Hepatocyte (in vitro differentiated cells): ENCODE results near the gene SLC19A1. TPM values are rescaled to one million over a fixed set of nuclear protein-coding genes. Genes with fewer than 3 reads are reported as not detected.
A peak's percentile ranks its signal among the peaks of the same experiment; 100 is the strongest.

ENCODE experiments used
- DNase-seq: peaks from one replicate; pipeline ENCODE4 v3.0.0-alpha.2; 2016; ENCODE audit warnings: low spot score
- H2AFZ ChIP-seq: fragments of 200-600 bp; sonication (generic); 2 replicates; pipeline ENCODE4 v1.6.0; 2016; ENCODE audit warnings: antibody characterized with exemption, mild to moderate bottlenecking
- H3K27ac ChIP-seq: fragments of 200-600 bp; sonication (generic); 2 replicates; pipeline ENCODE4 v1.5.1; 2016; ENCODE audit warnings: mild to moderate bottlenecking
- H3K27me3 ChIP-seq: fragments of 200-600 bp; sonication (generic); 2 replicates; pipeline ENCODE4 v1.6.1; 2016
- H3K36me3 ChIP-seq: fragments of 200-600 bp; sonication (generic); replicated peaks from 2 replicates; pipeline ENCODE4 v1.5.1; 2016; ENCODE audit warnings: low read depth; ENCODE audit not compliant: insufficient read depth
- H3K4me1 ChIP-seq: fragments of 200-600 bp; sonication (generic); 2 replicates; pipeline ENCODE4 v1.5.1; 2016; ENCODE audit warnings: mild to moderate bottlenecking, moderate library complexity; ENCODE audit not compliant: insufficient read depth
- H3K4me2 ChIP-seq: fragments of 200-600 bp; sonication (generic); 2 replicates; pipeline ENCODE4 v1.6.0; 2016
- H3K4me3 ChIP-seq: fragments of 200-600 bp; sonication (generic); 2 replicates; pipeline ENCODE4 v1.5.1; 2016; ENCODE audit warnings: mild to moderate bottlenecking
- H3K79me2 ChIP-seq: fragments of 200-600 bp; sonication (generic); 2 replicates; pipeline ENCODE4 v1.6.0; 2017; ENCODE audit warnings: mild to moderate bottlenecking
- H3K9me2 ChIP-seq: fragments of 200-600 bp; sonication (generic); replicated peaks from 2 replicates; pipeline ENCODE4 v1.6.0; 2017; ENCODE audit warnings: mild to moderate bottlenecking; ENCODE audit not compliant: insufficient read depth
- H3K9me3 ChIP-seq: fragments of 200-600 bp; sonication (generic); 2 replicates; pipeline ENCODE4 v1.5.1; 2016; ENCODE audit warnings: low read depth, mild to moderate bottlenecking
- H4K20me1 ChIP-seq: fragments of 200-600 bp; sonication (generic); 2 replicates; pipeline ENCODE4 v1.6.0; 2016; ENCODE audit warnings: mild to moderate bottlenecking; ENCODE audit not compliant: insufficient read depth, poor library complexity, severe bottlenecking
- EZH2 ChIP-seq: fragments of 200-600 bp; sonication (generic); IDR thresholded peaks from 2 replicates; pipeline ENCODE4 v1.6.1; 2016; ENCODE audit warnings: antibody characterized with exemption, mild to moderate bottlenecking, borderline replicate concordance
- EZH2phosphoT487 ChIP-seq: fragments of 200-600 bp; sonication (generic); IDR thresholded peaks from one replicate; pipeline ENCODE4 v1.6.1; 2018; ENCODE audit warnings: antibody characterized with exemption, mild to moderate bottlenecking, low read depth, moderate library complexity; ENCODE audit not compliant: unreplicated experiment, severe bottlenecking
- WGBS: methylation state at CpG from one replicate; pipeline ENCODE4 v1.1.6; 2016; ENCODE audit warnings: low lambda C conversion rate; ENCODE audit errors: missing lambda C conversion rate; 5-methylcytosine and 5-hydroxymethylcytosine counted together
- polyA plus RNA-seq: library from polyadenylated mRNA; unstranded; fragments of >200 nt; fragmentation: Nextera tagmentation; extraction: Ambion mirVana; gene quantifications from 2 replicates; pipeline ENCODE4 v1.2.1, GENCODE V29; 2016
- total RNA-seq: library from RNA; depleted of rRNA; stranded (reverse); fragments of >200 nt; gene quantifications from 2 replicates; pipeline ENCODE4 v1.2.3, GENCODE V29; 2014
- TF ChIP-seq, protein P1 (sequence below): fragments of 200-600 bp; sonication (generic); IDR thresholded peaks from 2 replicates; pipeline ENCODE4 v1.5.1; 2016; ENCODE audit warnings: antibody characterized with exemption, mild to moderate bottlenecking; ENCODE audit not compliant: poor library complexity

SLC19A1 gene
- total and polyA plus RNA-seq, 2 experiments from 2014 or later = 7.7 to 24.8 TPM

DNA sequence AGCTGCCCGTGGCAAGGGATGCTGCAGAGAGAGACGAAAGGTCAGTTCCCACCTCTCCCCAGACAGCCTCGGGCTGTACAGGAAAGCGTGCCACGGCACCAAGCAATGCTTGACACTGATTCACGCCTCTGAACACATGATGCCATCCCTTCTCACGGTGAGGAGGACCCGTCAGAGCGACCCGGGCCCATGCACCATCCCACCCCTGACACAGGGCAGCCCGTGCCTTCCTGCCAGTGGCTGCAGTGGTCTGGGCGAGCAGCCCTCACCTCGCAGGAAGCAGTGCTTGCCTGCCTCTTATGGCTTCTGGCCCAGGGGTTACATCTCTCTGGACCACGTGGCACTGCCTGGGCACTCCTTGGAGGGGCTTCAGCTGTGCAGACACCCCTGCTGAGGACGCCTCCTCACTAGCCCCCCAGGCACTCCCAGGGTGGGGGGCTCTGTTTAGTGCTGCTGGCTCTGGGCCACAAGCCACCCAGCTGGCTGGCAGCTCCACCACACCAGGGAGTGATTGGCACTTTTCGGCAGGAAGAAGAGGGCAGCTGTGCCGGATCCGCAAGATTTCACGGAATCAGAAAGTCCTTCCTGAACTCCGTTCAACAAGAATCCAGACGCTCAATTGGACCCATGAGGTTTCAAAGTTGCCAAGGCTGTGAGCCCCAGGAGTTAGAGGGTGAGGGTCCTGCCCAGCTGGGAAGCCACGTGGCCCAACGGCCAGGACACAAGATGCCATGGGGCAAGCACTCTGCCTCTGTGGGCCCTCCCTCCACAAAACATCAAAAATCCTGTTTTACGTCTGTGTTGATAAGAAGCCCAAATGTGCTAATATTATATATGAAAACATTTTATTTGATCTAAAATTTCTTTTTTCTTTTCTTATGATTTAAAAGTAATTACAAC is 34.8 kb upstream of the SLC19A1 start:
- Histone ChIP-seq H3K4me1 (no peaks in the 10 kb centered on the region), H3K4me3 (no peak overlapping the region), H3K27me3 (no peaks in the 10 kb centered on the region), H3K27ac (no peak overlapping the region), H3K36me3 (no peaks in the 10 kb centered on the region), H2AFZ (no peak overlapping the region), H4K20me1 (no peaks in the 10 kb centered on the region), H3K79me2 (no peaks in the 10 kb centered on the region), H3K9me3 (no peaks in the 10 kb centered on the region), H3K4me2 (no peak overlapping the region), H3K9me2 (no peaks in the 10 kb centered on the region)
- no peak for TF ChIP-seq EZH2
- no peak for TF ChIP-seq EZH2phosphoT487
- TF ChIP-seq, protein P1, sequence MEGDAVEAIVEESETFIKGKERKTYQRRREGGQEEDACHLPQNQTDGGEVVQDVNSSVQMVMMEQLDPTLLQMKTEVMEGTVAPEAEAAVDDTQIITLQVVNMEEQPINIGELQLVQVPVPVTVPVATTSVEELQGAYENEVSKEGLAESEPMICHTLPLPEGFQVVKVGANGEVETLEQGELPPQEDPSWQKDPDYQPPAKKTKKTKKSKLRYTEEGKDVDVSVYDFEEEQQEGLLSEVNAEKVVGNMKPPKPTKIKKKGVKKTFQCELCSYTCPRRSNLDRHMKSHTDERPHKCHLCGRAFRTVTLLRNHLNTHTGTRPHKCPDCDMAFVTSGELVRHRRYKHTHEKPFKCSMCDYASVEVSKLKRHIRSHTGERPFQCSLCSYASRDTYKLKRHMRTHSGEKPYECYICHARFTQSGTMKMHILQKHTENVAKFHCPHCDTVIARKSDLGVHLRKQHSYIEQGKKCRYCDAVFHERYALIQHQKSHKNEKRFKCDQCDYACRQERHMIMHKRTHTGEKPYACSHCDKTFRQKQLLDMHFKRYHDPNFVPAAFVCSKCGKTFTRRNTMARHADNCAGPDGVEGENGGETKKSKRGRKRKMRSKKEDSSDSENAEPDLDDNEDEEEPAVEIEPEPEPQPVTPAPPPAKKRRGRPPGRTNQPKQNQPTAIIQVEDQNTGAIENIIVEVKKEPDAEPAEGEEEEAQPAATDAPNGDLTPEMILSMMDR = no peak
- 86% methylated on average over 24 of the region's 24 CpGs for WGBS
- peak; percentile 2 for DNase-seq

DNA sequence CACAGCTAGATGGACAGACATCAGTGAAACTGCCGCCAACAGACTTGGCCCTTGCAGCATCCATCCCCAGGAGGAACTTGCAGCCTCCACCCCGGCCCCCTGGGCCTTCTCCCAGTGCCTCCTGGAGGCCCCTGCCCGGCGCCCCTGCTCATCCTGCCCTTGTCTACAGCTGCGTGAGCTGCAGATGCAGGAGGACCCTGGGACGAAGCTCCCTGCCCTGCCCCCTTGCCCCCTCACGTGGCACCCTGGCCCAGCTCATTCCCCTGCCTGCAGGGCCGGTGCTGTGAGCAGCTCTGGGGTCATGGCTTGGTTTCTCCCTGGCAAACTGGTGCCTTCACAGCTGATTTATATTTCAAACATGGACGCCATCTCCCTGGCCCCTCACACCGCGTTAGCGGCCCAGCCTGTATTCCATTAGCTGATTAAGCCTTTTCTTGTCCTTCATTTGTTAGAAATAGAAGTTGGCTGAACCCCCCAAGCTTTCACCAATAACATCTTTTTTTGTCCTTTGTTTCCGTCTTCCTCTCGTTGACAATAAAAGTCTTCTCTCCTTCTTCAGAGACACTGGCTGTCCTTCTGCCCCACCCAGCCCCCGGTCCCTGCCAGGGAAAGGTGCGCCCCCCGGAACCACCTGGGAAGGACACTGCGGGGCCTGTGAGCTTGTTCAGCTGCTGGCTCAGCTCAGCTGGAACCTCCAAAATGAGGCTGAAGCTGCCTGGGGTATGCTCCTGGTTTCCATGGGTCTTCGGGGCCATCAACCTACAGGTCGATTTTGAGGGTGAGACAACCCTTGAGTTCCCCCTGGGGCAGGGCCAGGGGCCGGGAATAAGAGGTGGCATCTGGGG is 34.0 kb upstream of the SLC19A1 start:
- Histone ChIP-seq H4K20me1 (no peaks in the 10 kb centered on the region), H3K4me3 (no peak overlapping the region), H3K36me3 (no peaks in the 10 kb centered on the region), H3K4me1 (no peaks in the 10 kb centered on the region), H3K9me2 (no peaks in the 10 kb centered on the region), H3K27ac (no peak overlapping the region), H3K79me2 (no peaks in the 10 kb centered on the region), H2AFZ (no peak overlapping the region), H3K9me3 (no peaks in the 10 kb centered on the region), H3K4me2 (no peak overlapping the region), H3K27me3 (no peaks in the 10 kb centered on the region)
- TF ChIP-seq EZH2 = no peak
- TF ChIP-seq, protein P1 = no peak
- TF ChIP-seq EZH2phosphoT487 = no peak
- no peak for DNase-seq
- WGBS = 92% methylated on average over 21 of the region's 21 CpGs

DNA sequence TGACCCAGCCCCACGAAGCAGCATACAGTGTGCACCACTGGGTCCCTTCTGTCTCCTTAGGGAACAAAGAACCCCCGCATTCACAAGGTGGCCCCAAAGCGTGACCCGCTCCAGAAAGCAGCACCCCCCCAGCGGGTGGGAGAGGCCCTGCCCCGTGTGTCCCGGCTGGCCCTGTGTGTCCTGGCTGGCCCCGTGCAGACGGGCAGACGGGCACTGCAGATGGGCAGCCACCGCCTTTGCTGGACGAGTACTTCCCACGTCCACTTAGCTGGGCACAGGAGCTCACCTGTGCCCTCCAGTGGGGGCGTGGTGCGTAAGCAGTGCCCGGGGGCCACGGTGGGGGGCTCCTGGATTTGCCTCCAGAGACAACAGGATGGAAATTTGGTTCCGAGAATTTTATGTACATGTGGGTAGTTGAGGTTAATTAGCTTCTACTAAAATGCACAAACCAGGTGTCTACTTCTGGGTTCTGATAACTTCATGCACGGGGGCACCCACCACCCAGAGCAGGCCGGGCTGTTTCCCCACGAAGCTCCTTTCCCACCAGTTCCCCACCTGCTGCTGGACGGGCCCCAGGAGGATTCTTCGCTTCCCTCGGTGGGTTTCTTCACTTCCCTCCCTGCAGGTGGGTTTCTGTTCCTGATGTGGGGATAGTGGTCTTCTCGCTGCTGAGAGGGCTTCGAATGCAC is 33.2 kb upstream of the SLC19A1 start:
- no peaks in the 10 kb centered on the region for H3K79me2 ChIP-seq
- no peaks in the 10 kb centered on the region for H4K20me1 ChIP-seq
- no peak overlapping the region for H2AFZ ChIP-seq
- DNase-seq = no peak
- H3K4me3 ChIP-seq = no peak overlapping the region
- no peaks in the 10 kb centered on the region for H3K4me1 ChIP-seq
- no peaks in the 10 kb centered on the region for H3K27me3 ChIP-seq
- no peaks in the 10 kb centered on the region for H3K36me3 ChIP-seq
- 92% methylated on average over 26 of the region's 26 CpGs for WGBS
- H3K27ac ChIP-seq = no peak overlapping the region
- no peak for TF ChIP-seq EZH2phosphoT487
- no peak overlapping the region for H3K4me2 ChIP-seq
- H3K9me3 ChIP-seq = no peaks in the 10 kb centered on the region
- H3K9me2 ChIP-seq = no peaks in the 10 kb centered on the region
